Activated T-helper 9 cell treated with anti-CD3 and anti-CD28 coated beads, Interleukin-2, amount 50 U/mL, for 16 hours (primary cell): ENCODE measurements around the gene APOLD1.
"Not testable (repeated sequence)": the region's sequence is repeated elsewhere in the genome, so short reads cannot be mapped to it uniquely, and the experiment has no call there.

ENCODE experiments used
- DNase-seq: peaks from one replicate; pipeline ENCODE4 v3.0.0-alpha.2; 2020; ENCODE audit warnings: low read depth

Gene APOLD1

DNA sequence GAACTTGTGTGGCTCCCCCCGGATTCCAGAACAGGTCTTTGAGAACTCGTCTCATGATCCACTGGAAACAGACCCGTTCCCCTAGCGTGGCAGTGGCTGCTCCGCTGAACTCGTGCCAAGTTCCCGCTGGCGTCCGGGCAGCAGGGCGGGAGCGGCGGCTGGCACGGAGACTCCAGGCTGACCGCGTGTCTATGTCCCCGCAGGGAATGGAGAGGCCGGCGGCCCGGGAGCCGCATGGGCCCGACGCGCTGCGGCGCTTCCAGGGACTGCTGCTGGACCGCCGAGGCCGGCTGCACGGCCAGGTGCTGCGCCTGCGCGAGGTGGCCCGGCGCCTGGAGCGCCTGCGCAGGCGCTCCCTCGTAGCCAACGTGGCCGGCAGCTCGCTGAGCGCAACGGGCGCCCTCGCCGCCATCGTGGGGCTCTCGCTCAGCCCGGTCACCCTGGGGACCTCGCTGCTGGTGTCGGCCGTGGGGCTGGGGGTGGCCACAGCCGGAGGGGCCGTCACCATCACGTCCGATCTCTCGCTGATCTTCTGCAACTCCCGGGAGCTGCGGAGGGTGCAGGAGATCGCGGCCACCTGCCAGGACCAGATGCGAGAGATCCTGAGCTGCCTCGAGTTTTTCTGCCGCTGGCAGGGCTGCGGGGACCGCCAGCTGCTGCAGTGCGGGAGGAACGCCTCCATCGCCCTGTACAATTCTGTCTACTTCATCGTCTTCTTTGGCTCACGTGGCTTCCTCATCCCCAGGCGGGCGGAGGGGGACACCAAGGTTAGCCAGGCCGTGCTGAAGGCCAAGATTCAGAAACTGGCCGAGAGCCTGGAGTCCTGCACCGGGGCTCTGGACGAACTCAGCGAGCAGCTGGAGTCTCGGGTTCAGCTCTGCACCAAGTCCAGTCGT, 1.5 kb downstream of the APOLD1 start:
- DNase-seq: peak; percentile 65

DNA sequence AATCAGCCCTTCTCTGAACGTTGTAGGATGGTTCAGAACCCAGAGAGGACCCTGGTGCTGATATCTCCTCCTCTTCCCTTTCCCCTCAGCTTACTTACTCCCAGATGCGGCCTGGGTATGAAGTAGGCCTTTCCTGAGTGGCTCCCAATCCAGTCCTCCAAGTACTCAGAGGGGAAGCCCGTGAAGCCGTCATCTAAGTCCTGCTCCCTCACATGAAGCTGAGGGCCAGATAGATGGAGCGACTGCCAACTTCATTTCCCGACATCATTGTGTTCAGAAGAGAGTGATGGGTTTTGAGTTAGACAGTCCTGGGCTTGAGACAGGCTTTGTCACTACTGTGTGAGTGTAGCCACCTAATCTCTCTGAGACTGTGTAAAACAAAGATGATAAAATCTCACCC, 2.7 kb downstream of the APOLD1 start:
- DNase-seq: no peak

DNA sequence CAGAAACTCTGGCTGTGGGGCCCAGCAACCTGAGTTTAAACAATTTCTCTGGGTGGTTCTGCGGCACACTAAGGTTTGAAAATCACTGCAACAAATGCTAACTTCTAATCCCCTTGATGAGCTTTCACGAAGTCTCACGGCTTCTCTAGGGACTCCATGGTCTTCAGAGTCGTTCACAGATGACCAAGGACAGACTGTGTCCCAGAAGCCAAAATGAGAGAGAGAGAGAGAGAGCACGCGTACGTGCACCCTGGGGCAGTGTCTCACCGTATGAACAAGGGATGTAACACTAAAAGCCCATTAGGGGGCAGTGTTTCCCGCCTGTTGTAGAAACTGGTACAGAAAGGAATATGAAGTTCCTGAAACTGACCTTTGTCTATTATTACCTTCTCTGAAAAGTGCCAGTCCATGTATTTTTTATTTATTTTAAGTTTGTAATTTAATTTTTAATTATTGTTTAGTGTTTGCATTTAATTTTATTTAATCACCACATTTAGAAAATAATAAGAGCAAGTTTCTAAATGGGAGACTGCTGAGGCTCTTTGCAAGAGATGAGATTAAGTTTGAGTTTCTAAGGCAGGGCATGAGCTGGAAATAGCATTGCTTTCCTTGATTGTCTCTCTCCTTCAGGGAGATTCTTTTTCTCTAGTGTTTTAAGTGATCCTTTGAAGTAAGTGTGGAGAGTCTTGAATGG, 3.4 kb downstream of the APOLD1 start:
- DNase-seq: peak; percentile 24

GRCh38 chr12:12790956-12791355, 5.5 kb downstream of the APOLD1 start:
- no peak for DNase-seq

DNA sequence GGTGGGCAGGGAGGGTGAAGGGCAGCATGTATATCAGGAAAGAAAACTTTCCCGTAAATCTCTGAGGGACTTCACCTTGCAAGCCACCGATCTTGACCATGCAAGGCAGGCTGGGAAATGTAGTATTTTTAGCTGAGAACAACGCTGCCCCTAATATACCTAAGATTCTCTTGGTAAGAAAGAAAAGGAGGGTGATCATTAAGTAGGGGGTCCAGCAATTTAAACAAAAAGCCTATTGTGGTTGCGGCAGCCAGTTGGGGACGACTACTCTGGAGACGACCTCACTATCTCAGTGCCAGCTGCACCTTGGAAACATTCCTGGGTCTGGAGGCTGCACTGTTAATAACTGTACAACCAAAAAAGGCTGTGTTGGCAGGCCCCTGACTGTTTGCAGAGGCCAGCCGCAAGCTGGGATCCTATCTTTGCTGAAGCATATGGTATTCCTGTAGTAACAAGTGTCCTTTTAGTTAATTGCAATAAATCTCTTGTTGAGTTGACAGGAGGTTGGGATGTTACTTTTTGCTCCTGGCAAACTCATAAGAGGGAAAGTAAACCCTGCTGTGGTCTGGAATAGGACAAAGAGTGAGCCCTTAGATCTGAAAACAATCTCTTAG, 6.4 kb downstream of the APOLD1 start:
- no peak for DNase-seq

DNA sequence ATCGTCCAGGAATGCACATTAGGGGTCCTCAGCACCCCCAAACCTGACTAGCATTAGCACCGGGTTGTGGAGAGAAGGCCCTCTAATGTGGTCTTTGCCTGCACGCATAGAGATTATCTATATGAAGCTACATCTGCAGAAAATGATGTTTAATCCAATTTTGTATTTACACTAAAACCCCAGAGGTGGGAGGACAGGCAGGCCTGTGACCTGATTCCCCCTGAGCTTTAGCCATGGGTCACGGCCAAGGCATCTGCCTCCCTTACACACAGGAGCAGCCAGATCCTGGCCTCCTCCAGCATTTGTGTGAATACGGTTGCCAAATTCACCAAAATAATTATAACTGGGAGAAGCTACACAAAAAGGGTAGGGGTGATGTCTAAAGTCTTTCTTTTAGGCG, 7.0 kb downstream of the APOLD1 start:
- DNase-seq: no peak

- no peak for DNase-seq
Measured at GRCh38 chr12:12794686-12795085, 9.2 kb downstream of the APOLD1 start.

- DNase-seq: no peak
Measured at GRCh38 chr12:12796171-12796570, 10.7 kb downstream of the APOLD1 start.

DNA sequence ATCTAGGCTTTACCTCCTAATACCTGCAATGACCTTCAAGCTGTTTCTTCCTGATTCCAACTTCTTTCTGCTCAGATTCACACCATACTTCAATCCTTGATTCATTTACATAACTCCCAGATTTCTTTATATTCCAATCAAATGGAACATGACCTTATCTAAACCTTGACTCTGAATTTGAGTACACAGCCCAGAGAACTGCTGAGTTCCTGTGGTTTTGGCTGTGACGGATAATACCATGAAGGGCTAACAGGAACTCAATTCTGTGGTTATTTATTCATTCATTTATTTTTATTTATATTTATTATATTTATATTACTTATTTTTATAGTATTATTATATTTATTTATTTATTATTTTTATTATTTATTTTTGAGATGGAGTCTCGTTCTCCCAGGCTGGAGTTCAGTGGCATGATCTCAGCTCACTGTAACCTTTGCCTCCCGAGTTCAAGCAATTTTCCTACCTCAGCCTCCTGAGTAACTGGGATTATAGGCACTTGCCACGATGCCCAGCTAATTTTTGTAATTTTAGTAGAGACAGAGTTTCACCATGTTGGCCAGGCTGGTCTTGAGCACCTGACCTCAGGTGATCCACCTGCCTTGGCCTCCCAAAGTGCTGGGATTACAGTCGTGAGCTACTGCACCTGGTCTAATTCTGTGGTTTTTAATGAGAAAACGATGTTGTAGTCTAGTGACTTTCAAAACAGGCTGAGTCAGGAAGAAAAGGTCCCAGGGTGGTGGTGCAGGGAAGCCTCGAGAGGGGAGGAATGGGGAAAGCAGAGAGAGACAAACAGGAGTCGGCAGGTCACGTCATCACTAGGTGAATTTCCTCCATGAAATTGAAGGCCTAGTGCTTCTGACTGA, 11.7 kb downstream of the APOLD1 start:
- DNase-seq: no peak

GRCh38 chr12:12797794-12798152, 12.3 kb downstream of the APOLD1 start:
- DNase-seq: no peak

- no peak for DNase-seq
Measured at GRCh38 chr12:12798480-12798879, 13.0 kb downstream of the APOLD1 start.

DNA sequence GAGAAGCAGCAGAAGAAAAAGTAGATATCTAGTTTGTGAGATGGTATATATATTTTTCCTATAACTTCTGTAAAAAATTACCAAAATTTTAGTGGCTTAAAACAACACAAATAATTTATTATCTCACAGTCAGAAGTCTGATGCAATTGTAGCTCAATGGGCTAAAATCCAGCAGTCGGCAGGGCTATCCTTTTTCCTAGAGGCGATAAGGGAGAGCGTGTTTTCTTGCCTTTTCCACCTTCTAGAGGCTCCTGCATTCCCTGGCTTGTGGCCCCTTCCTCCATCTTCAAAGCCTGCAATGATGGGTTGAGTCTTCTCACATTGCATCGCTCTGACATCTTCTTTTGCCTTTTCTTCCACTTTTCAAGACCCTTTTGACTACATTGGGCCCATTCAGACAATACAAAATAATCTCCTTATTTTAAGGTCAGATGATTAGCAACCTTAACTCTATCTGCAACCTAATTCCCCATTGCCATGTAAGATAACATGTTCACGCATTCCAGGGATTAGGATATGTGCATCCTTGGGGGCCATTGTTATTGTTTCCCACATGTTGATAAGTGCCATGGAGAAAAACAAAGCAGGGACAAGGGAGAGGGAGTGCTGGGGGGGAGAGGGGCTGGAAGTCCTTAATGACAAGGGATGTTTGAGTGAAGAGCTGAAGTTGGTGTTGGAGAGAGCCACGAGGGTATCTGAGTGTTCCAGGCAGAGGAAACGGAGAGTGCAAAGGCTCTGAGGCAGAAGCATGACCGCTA, 13.9 kb downstream of the APOLD1 start:
- DNase-seq: no peak

- DNase-seq: no peak
Measured at GRCh38 chr12:12800406-12801180, 15.1 kb downstream of the APOLD1 start.

GRCh38 chr12:12801656-12802055, 16.2 kb downstream of the APOLD1 start:
- DNase-seq: not testable (repeated sequence)

- peak; percentile 4 for DNase-seq
Measured at GRCh38 chr12:12803186-12803585, 17.7 kb downstream of the APOLD1 start.

- no peak for DNase-seq
Measured at GRCh38 chr12:12804011-12804410, 18.6 kb downstream of the APOLD1 start.

- no peak for DNase-seq
Measured at GRCh38 chr12:12804432-12804886, 19.0 kb downstream of the APOLD1 start.

DNA sequence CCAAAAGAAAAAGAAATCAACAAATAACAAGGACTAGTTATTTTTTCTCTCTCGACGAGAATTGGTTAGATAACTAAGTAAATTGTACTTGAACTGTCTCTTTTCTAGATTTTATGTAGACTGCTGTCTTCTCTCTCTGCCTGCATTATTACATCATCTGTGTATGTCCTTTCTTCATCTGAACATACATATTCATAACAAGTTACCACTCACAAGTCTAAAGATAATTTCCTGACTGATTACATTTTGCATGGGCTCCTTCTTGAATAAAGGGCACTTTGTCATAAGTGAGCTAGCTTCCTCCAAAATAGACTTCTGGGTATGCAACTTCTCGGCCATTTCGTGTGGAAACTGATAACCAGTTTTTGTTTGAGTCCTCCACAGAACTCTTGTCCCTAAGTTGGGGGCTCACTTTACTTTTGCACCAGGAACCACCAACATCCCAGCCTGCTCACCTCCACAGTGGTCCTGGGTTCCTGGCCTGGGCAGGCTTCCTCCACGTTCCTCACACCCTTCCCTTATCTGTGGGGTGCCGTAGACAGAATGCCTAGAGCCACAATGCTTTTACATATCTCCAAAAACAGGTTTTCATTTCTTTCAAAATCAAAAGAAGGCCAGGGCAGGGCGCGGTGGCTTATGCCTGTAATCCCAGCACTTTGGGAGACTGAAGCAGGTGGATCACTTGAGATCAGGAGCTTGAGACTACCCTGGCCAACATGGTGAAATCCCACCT, 21.5 kb downstream of the APOLD1 start:
- DNase-seq: no peak

GRCh38 chr12:12807517-12807903, 22.1 kb downstream of the APOLD1 start:
- DNase-seq: not testable (repeated sequence)
